WTC11 (cell line): ENCODE results near the gene GCNT4. TPM values are rescaled to one million over a fixed set of nuclear protein-coding genes. Genes with fewer than 3 reads are reported as not detected.

Source experiments
- ATAC-seq: fragments of 200-7000 bp; cut with Tn5 transposase; 2 replicates; pipeline ENCODE4 v1.10.0; 2021; ENCODE audit warnings: mild to moderate bottlenecking, moderate library complexity
- CTCF ChIA-PET: fragments of 300-600 bp; sonication (Branson Sonifier 250); formaldehyde crosslinking; loops from one replicate; lab custom pipeline; 2021; ENCODE audit warnings: antibody characterized with exemption; lab: Charles Lee
- POLR2A ChIA-PET: fragments of 350-600 bp; sonication (Branson Sonifier 250); formaldehyde crosslinking; loops from one replicate; lab custom pipeline; 2021; ENCODE audit warnings: antibody characterized with exemption; lab: Charles Lee
- DNase-seq: peaks from one replicate; pipeline ENCODE4 v3.0.0; 2021; ENCODE audit warnings: low spot score
- H3K27ac Mint-ChIP-seq: 2 replicates; pipeline ENCODE4 v1.8.0; 2021; ENCODE audit warnings: mixed read lengths
- H3K27me3 Mint-ChIP-seq: 2 replicates; pipeline ENCODE4 v1.8.0; 2021; ENCODE audit warnings: low read depth, mild to moderate bottlenecking, moderate library complexity, mixed read lengths
- H3K36me3 Mint-ChIP-seq: 2 replicates; pipeline ENCODE4 v1.8.0; 2021; ENCODE audit warnings: mixed read lengths
- H3K4me1 Mint-ChIP-seq: 2 replicates; pipeline ENCODE4 v1.8.0; 2022; ENCODE audit warnings: mixed read lengths
- H3K4me3 Mint-ChIP-seq: 2 replicates; pipeline ENCODE4 v1.8.0; 2021; ENCODE audit warnings: mild to moderate bottlenecking, moderate library complexity, mixed read lengths
- H3K9me3 Mint-ChIP-seq: 2 replicates; pipeline ENCODE4 v1.8.0; 2021; ENCODE audit warnings: mixed read lengths
- FOXP1 ChIP-seq: sonication (generic); formaldehyde crosslinking; IDR thresholded peaks from 2 replicates; pipeline ENCODE4 v1.8.0; 2022; ENCODE audit warnings: missing genetic modification reagents, mild to moderate bottlenecking, moderate library complexity, borderline replicate concordance
- GABPB1 ChIP-seq: sonication (generic); formaldehyde crosslinking; IDR thresholded peaks from 2 replicates; pipeline ENCODE4 v1.8.1; 2023; ENCODE audit warnings: mild to moderate bottlenecking, missing genetic modification reagents
- NR1H2 ChIP-seq: sonication (generic); formaldehyde crosslinking; IDR thresholded peaks from 2 replicates; pipeline ENCODE4 v1.9.0; 2021; ENCODE audit warnings: mild to moderate bottlenecking, moderate library complexity, missing genetic modification reagents
- SMAD3 ChIP-seq: sonication (generic); formaldehyde crosslinking; IDR thresholded peaks from 2 replicates; pipeline ENCODE4 v1.8.0; 2022; ENCODE audit warnings: missing genetic modification reagents, mild to moderate bottlenecking, borderline replicate concordance
- SP1 ChIP-seq: sonication (generic); formaldehyde crosslinking; conservative IDR thresholded peaks from 2 replicates; pipeline ENCODE4 v1.8.1; 2022; ENCODE audit warnings: missing genetic modification reagents
- TCF7 ChIP-seq: sonication (generic); formaldehyde crosslinking; IDR thresholded peaks from 2 replicates; pipeline ENCODE4 v1.8.0; 2022; ENCODE audit warnings: mild to moderate bottlenecking, low read depth, missing genetic modification reagents, moderate library complexity
- TEAD4 ChIP-seq: sonication (generic); formaldehyde crosslinking; IDR thresholded peaks from 2 replicates; pipeline ENCODE4 v1.8.0; 2022; ENCODE audit warnings: mild to moderate bottlenecking, missing genetic modification reagents
- ZNF121 ChIP-seq: sonication (generic); formaldehyde crosslinking; IDR thresholded peaks from 2 replicates; pipeline ENCODE4 v1.8.0; 2023; ENCODE audit warnings: missing genetic modification reagents
- ZNF232 ChIP-seq: sonication (generic); formaldehyde crosslinking; IDR thresholded peaks from 2 replicates; pipeline ENCODE4 v1.8.0; 2022; ENCODE audit warnings: mild to moderate bottlenecking, missing genetic modification reagents
- ZNF263 ChIP-seq: sonication (generic); formaldehyde crosslinking; IDR thresholded peaks from 2 replicates; pipeline ENCODE4 v1.8.1; 2022; ENCODE audit warnings: low read depth, mild to moderate bottlenecking, moderate library complexity, missing genetic modification reagents
- ZNF423 ChIP-seq: fragments of 250-450 bp; sonication (Bioruptor Pico); IDR thresholded peaks from 2 replicates; pipeline ENCODE4 v2.1.2; 2022; ENCODE audit warnings: mild to moderate bottlenecking, moderate library complexity
- ZNF671 ChIP-seq: fragments of 250-450 bp; sonication (Bioruptor Pico); IDR thresholded peaks from 2 replicates; pipeline ENCODE4 v1.8.0; 2021; ENCODE audit warnings: mild to moderate bottlenecking
- total RNA-seq: library from RNA; stranded (reverse); gene quantifications from 3 replicates; pipeline ENCODE4 v1.2.3, GENCODE V29; 2021
- TF ChIP-seq, protein P1 (sequence below): sonication (generic); formaldehyde crosslinking; IDR thresholded peaks from 2 replicates; pipeline ENCODE4 v1.8.0; 2023; ENCODE audit warnings: mild to moderate bottlenecking, missing genetic modification reagents
- TF ChIP-seq, protein P2 (sequence below): fragments of 250-450 bp; sonication (Bioruptor Pico); IDR thresholded peaks from 2 replicates; pipeline ENCODE4 v1.9.0; 2021; ENCODE audit warnings: moderate library complexity, mild to moderate bottlenecking, inconsistent platforms, borderline replicate concordance
- TF ChIP-seq, protein P3 (sequence below): sonication (generic); formaldehyde crosslinking; IDR thresholded peaks from 2 replicates; pipeline ENCODE4 v1.8.1; 2022; ENCODE audit warnings: missing genetic modification reagents, borderline replicate concordance
- TF ChIP-seq, protein P4 (sequence below): sonication (generic); formaldehyde crosslinking; IDR thresholded peaks from 2 replicates; pipeline ENCODE4 v1.8.1; 2023; ENCODE audit warnings: mild to moderate bottlenecking, missing genetic modification reagents
- TF ChIP-seq, protein P5 (sequence below): sonication (generic); formaldehyde crosslinking; IDR thresholded peaks from 2 replicates; pipeline ENCODE4 v1.8.1; 2022; ENCODE audit warnings: low read depth, mild to moderate bottlenecking, moderate library complexity, missing genetic modification reagents, borderline replicate concordance
- TF ChIP-seq, protein P6 (sequence below): sonication (generic); formaldehyde crosslinking; IDR thresholded peaks from 2 replicates; pipeline ENCODE4 v1.8.0; 2022; ENCODE audit warnings: missing genetic modification reagents
- TF ChIP-seq, protein P7 (sequence below): sonication (generic); formaldehyde crosslinking; conservative IDR thresholded peaks from 2 replicates; pipeline ENCODE4 v1.8.1; 2022; ENCODE audit warnings: mild to moderate bottlenecking, missing genetic modification reagents
- TF ChIP-seq, protein P8 (sequence below): fragments of 250-450 bp; sonication (Bioruptor Pico); IDR thresholded peaks from 2 replicates; pipeline ENCODE4 v1.9.0; 2021; ENCODE audit warnings: mild to moderate bottlenecking

GCNT4 gene
- total RNA-seq, 1 experiment from 2014 or later: 1.8 TPM

DNA sequence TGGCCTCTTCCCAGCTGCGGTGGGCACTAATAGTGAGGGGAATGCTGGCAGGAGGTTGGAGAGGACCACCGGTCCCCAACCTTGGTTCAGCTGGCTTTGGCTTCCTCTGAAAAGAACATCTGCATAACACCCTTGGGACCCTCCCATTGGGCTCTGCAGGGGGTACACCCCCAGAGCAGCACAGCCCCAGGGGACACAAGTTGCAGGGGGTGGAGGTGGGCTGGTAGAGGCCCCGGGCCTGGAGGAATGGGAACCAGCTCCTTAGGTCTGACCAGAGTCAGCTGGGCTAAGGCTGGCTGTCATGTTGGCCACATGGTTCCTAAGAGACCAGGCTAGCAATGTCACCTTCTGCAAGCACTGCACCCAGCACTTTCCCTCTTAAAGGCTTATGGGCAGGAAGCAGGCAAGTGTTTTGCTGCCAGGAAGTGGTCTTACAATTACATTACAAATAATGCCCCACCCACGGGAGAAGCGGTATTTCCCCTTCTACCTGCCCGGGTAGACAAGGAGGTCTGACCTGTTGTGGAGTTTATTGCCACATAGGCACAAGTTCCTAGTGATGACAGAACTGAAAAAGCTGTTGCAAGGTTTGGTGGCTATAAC, 18.1 kb downstream of the GCNT4 start (continued):
- TF ChIP-seq, protein P1, sequence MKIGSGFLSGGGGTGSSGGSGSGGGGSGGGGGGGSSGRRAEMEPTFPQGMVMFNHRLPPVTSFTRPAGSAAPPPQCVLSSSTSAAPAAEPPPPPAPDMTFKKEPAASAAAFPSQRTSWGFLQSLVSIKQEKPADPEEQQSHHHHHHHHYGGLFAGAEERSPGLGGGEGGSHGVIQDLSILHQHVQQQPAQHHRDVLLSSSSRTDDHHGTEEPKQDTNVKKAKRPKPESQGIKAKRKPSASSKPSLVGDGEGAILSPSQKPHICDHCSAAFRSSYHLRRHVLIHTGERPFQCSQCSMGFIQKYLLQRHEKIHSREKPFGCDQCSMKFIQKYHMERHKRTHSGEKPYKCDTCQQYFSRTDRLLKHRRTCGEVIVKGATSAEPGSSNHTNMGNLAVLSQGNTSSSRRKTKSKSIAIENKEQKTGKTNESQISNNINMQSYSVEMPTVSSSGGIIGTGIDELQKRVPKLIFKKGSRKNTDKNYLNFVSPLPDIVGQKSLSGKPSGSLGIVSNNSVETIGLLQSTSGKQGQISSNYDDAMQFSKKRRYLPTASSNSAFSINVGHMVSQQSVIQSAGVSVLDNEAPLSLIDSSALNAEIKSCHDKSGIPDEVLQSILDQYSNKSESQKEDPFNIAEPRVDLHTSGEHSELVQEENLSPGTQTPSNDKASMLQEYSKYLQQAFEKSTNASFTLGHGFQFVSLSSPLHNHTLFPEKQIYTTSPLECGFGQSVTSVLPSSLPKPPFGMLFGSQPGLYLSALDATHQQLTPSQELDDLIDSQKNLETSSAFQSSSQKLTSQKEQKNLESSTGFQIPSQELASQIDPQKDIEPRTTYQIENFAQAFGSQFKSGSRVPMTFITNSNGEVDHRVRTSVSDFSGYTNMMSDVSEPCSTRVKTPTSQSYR: no peak
- TF ChIP-seq, protein P2, sequence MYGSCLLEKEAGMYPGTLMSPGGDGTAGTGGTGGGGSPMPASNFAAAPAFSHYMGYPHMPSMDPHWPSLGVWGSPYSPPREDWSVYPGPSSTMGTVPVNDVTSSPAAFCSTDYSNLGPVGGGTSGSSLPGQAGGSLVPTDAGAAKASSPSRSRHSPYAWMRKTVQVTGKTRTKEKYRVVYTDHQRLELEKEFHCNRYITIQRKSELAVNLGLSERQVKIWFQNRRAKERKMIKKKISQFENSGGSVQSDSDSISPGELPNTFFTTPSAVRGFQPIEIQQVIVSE: no peak
- TF ChIP-seq FOXP1 (CRISPR knock-in tag) (no peak), ZNF263 (CRISPR knock-in tag) (no peak)
- TF ChIP-seq, protein P3, sequence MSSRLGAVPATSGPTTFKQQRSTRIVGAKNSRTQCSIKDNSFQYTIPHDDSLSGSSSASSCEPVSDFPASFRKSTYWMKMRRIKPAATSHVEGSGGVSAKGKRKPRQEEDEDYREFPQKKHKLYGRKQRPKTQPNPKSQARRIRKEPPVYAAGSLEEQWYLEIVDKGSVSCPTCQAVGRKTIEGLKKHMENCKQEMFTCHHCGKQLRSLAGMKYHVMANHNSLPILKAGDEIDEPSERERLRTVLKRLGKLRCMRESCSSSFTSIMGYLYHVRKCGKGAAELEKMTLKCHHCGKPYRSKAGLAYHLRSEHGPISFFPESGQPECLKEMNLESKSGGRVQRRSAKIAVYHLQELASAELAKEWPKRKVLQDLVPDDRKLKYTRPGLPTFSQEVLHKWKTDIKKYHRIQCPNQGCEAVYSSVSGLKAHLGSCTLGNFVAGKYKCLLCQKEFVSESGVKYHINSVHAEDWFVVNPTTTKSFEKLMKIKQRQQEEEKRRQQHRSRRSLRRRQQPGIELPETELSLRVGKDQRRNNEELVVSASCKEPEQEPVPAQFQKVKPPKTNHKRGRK (CRISPR knock-in tag): no peak

DNA sequence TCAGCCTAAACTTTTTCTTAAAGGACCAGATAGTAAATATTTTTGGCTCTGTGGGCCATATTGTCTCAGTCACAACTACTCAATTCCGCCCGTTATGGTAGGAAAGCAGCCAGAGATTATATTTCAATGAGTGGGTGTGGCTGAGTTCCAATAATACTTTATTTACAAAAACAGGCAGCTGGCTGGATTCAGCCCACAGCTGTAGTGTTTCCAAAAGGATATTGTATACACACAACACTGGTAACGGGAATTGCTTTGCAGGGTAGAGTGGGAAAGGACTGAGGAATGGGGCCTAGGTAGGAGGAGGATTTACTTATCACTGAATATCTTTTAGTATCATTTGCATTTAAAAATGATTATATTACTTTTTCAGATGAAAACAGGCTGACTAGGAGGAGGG, 21.0 kb downstream of the GCNT4 start:
- no peaks in the 10 kb centered on the region for H3K9me3 Mint-ChIP-seq
- ChIA-PET CTCF (no interaction called here), POLR2A (no interaction called here)
- no peaks in the 10 kb centered on the region for H3K27me3 Mint-ChIP-seq
- DNase-seq (no peak), ATAC-seq (no peak)
- no peaks in the 10 kb centered on the region for H3K4me1 Mint-ChIP-seq
- H3K4me3 Mint-ChIP-seq: no peak overlapping the region
- no peak overlapping the region for H3K27ac Mint-ChIP-seq
- TF ChIP-seq, protein P4, sequence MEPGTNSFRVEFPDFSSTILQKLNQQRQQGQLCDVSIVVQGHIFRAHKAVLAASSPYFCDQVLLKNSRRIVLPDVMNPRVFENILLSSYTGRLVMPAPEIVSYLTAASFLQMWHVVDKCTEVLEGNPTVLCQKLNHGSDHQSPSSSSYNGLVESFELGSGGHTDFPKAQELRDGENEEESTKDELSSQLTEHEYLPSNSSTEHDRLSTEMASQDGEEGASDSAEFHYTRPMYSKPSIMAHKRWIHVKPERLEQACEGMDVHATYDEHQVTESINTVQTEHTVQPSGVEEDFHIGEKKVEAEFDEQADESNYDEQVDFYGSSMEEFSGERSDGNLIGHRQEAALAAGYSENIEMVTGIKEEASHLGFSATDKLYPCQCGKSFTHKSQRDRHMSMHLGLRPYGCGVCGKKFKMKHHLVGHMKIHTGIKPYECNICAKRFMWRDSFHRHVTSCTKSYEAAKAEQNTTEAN: no peak
- no peak for TF ChIP-seq ZNF232 (CRISPR knock-in tag)
- TF ChIP-seq, protein P5, sequence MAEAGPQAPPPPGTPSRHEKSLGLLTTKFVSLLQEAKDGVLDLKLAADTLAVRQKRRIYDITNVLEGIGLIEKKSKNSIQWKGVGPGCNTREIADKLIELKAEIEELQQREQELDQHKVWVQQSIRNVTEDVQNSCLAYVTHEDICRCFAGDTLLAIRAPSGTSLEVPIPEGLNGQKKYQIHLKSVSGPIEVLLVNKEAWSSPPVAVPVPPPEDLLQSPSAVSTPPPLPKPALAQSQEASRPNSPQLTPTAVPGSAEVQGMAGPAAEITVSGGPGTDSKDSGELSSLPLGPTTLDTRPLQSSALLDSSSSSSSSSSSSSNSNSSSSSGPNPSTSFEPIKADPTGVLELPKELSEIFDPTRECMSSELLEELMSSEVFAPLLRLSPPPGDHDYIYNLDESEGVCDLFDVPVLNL (CRISPR knock-in tag): no peak
- TF ChIP-seq, protein P6, sequence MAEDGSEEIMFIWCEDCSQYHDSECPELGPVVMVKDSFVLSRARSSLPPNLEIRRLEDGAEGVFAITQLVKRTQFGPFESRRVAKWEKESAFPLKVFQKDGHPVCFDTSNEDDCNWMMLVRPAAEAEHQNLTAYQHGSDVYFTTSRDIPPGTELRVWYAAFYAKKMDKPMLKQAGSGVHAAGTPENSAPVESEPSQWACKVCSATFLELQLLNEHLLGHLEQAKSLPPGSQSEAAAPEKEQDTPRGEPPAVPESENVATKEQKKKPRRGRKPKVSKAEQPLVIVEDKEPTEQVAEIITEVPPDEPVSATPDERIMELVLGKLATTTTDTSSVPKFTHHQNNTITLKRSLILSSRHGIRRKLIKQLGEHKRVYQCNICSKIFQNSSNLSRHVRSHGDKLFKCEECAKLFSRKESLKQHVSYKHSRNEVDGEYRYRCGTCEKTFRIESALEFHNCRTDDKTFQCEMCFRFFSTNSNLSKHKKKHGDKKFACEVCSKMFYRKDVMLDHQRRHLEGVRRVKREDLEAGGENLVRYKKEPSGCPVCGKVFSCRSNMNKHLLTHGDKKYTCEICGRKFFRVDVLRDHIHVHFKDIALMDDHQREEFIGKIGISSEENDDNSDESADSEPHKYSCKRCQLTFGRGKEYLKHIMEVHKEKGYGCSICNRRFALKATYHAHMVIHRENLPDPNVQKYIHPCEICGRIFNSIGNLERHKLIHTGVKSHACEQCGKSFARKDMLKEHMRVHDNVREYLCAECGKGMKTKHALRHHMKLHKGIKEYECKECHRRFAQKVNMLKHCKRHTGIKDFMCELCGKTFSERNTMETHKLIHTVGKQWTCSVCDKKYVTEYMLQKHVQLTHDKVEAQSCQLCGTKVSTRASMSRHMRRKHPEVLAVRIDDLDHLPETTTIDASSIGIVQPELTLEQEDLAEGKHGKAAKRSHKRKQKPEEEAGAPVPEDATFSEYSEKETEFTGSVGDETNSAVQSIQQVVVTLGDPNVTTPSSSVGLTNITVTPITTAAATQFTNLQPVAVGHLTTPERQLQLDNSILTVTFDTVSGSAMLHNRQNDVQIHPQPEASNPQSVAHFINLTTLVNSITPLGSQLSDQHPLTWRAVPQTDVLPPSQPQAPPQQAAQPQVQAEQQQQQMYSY: no peak
- TF ChIP-seq SMAD3 (CRISPR knock-in tag): no peak
- TF ChIP-seq, all 79 proteins: peak for 0
- H3K36me3 Mint-ChIP-seq: no peaks in the 10 kb centered on the region

DNA sequence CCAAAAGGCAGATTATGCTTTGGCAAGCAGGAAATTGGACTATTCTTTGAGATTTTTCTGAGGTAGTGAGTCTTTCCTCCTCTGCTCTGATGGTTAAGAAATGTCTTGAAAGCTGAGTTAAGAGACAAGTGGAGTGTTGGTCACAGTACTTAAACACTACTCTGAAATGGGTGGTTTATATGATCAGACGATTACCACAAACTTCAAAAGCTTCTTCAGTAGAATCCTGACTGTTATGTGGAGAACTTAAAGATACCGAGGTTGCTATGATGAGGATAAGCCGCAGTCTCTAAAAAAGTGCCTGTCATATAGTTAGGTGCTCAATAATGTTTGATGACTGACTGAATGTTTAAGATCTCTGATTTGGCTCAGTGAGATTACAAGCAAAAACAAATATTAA, 24.3 kb downstream of the GCNT4 start:
- ChIA-PET CTCF (interaction anchor here (1.1 kb wide), 1 partner anchor 22 kb away, joined by 3 read pairs; no protein-coding TSS in a partner anchor), POLR2A (no interaction called here)
- no peaks in the 10 kb centered on the region for H3K36me3 Mint-ChIP-seq
- DNase-seq (no peak), ATAC-seq (no peak)
- H3K27me3 Mint-ChIP-seq: no peaks in the 10 kb centered on the region
- H3K9me3 Mint-ChIP-seq: no peaks in the 10 kb centered on the region
- peaks cover 4% of the 10 kb centered on the region for H3K4me1 Mint-ChIP-seq
- no peak overlapping the region for H3K27ac Mint-ChIP-seq
- H3K4me3 Mint-ChIP-seq: no peak overlapping the region
- no peak for TF ChIP-seq ZNF121 (CRISPR knock-in tag)
- TF ChIP-seq, protein P7, sequence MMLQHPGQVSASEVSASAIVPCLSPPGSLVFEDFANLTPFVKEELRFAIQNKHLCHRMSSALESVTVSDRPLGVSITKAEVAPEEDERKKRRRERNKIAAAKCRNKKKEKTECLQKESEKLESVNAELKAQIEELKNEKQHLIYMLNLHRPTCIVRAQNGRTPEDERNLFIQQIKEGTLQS (CRISPR knock-in tag): no peak
- TF ChIP-seq, protein P2: no peak
- no peak for TF ChIP-seq ZNF423
- no peak for TF ChIP-seq TEAD4 (CRISPR knock-in tag)
- no peak for TF ChIP-seq SP1 (CRISPR knock-in tag)
- no peak for TF ChIP-seq ZNF671 (CRISPR knock-in tag)
- no peak for TF ChIP-seq TCF7 (CRISPR knock-in tag)
- TF ChIP-seq, protein P8, sequence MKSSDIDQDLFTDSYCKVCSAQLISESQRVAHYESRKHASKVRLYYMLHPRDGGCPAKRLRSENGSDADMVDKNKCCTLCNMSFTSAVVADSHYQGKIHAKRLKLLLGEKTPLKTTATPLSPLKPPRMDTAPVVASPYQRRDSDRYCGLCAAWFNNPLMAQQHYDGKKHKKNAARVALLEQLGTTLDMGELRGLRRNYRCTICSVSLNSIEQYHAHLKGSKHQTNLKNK (CRISPR knock-in tag): no peak
- TF ChIP-seq NR1H2: no peak
- TF ChIP-seq GABPB1 (CRISPR knock-in tag): no peak
